ENCODE measurements around the gene RNU6-9. TPM values are rescaled to one million over a fixed set of nuclear protein-coding genes. Genes with fewer than 3 reads are reported as not detected.
"Not testable (repeated sequence)": the region's sequence is repeated elsewhere in the genome, so short reads cannot be mapped to it uniquely, and the experiment has no call there.

Gene RNU6-9
- total and polyA plus RNA-seq, 2 of the 13 experiments (the other 11 are each of a cell fraction or from before 2014, with no cell fraction given), result under 0.01 TPM; not detected in 1

GRCh38 chr19:891421-892200 is 1.7 kb upstream of the RNU6-9 start:
- H3K4me1 ChIP-seq (ENCODE audit: insufficient read depth, low read length); DNase-seq (ENCODE audit: low spot score); ATAC-seq; H4K20me1 ChIP-seq (ENCODE audit: insufficient read depth, low read length); intact Hi-C loops (cut with micrococcal nuclease; ENCODE audit: unreplicated experiment); H3K27ac ChIP-seq (ENCODE audit: extremely low read length, insufficient read depth, low read length); POLR2A ChIA-PET; H3K27me3 ChIP-seq (ENCODE audit: control insufficient read depth in 1 of 2, insufficient read depth in 2 of 2, low read length in 2 of 2); in situ Hi-C loops (cut with HindIII; ENCODE audit: extremely low pct_ligation_motif_present, low pct_unique_long_range_greater_than_20kb); H3K9me3 ChIP-seq (ENCODE audit: low read length); H2AFZ ChIP-seq (ENCODE audit: low read length); CTCF ChIA-PET (ENCODE audit: low intra/inter-chr PET ratio, low total read pairs); FAIRE-seq; BruUV-seq (replicated peaks): not testable (repeated sequence)
- Histone ChIP-seq H3K36me3 (replicated peaks in 1 of 2; ENCODE audit: control insufficient read depth in 1 of 2, insufficient read depth in 2 of 2, low read length in 2 of 2) (peaks cover 10 to 25% of the 10 kb centered on the region in 2 experiments; a peak in 4 of 5 replicates), H3K79me2 (ENCODE audit: insufficient read depth, low read length) (peaks cover 10% of the 10 kb centered on the region), H3K9ac (ENCODE audit: insufficient read depth, low read depth, low read length) (peak overlapping the region; percentile 92), H3K4me3 (replicated peaks in 1 of 3; ENCODE audit: insufficient read depth in 1 of 3, low read depth in 2 of 3, low read length in 3 of 3) (peak overlapping the region; percentile 87 to 98 (median 91)), H3K4me2 (ENCODE audit: low read depth, low read length) (peak overlapping the region; percentile 78)
- 95% methylated on average over 49 of the region's 50 CpGs for WGBS (ENCODE audit: low lambda C conversion rate)
- 0 out of 2 replicates have a peak, but pooled peaks have one; percentile 49 for TF ChIP-seq RBFOX2 (IDR thresholded peaks at IDR 0.05; ENCODE audit: low read depth, low read length)

- Histone ChIP-seq H3K9ac (ENCODE audit: insufficient read depth, low read depth, low read length) (peak overlapping the region; percentile 92), H3K9me3 (ENCODE audit: low read length) (no peaks in the 10 kb centered on the region), H3K4me1 (ENCODE audit: insufficient read depth, low read length) (peaks cover under 1% of the 10 kb centered on the region; the same call in 1 of the 2 replicates), H3K27ac (ENCODE audit: extremely low read length, insufficient read depth, low read length) (peak overlapping the region; percentile 43), H2AFZ (ENCODE audit: low read length) (no peak overlapping the region), H3K79me2 (ENCODE audit: insufficient read depth, low read length) (peaks cover 10% of the 10 kb centered on the region), H3K4me2 (ENCODE audit: low read depth, low read length) (peak overlapping the region; percentile 78), H4K20me1 (ENCODE audit: insufficient read depth, low read length) (no peaks in the 10 kb centered on the region; the same call in 1 of the 2 replicates), H3K27me3 (ENCODE audit: control insufficient read depth in 1 of 2, insufficient read depth in 2 of 2, low read length in 2 of 2) (no peaks in the 10 kb centered on the region), H3K36me3 (replicated peaks in 1 of 2; ENCODE audit: control insufficient read depth in 1 of 2, insufficient read depth in 2 of 2, low read length in 2 of 2) (peaks cover 10 to 26% of the 10 kb centered on the region in 2 experiments; a peak in 4 of 5 replicates), H3K4me3 (replicated peaks in 1 of 3; ENCODE audit: insufficient read depth in 1 of 3, low read depth in 2 of 3, low read length in 3 of 3) (peak overlapping the region; percentile 87 to 98 (median 91))
- BruUV-seq (replicated peaks), result no TSS peak
- in situ Hi-C loops (cut with HindIII; ENCODE audit: extremely low pct_ligation_motif_present, low pct_unique_long_range_greater_than_20kb), result no loop called here
- intact Hi-C loops (cut with micrococcal nuclease; ENCODE audit: unreplicated experiment), result no loop called here
- WGBS (ENCODE audit: low lambda C conversion rate), result 8% methylated on average over 21 of the region's 27 CpGs
- CTCF ChIA-PET (ENCODE audit: low intra/inter-chr PET ratio, low total read pairs), result no interaction called here
- POLR2A ChIA-PET, result interaction anchor here (1.0 to 1.1 kb wide), 4 partner anchors 12 to 26 kb away, joined by 3 to 4 read pairs (median 4); partner anchors contain the start of gene KISS1R
- ATAC-seq (no peak), DNase-seq (ENCODE audit: low spot score) (no peak), FAIRE-seq (no peak)
- TF ChIP-seq YEATS4 (CRISPR knock-in tag; IDR thresholded peaks at IDR 0.05; ENCODE audit: borderline replicate concordance) (no peak), JDP2 (CRISPR knock-in tag; IDR thresholded peaks at IDR 0.05; ENCODE audit: borderline replicate concordance) (no peak), ZNF614 (CRISPR knock-in tag; IDR thresholded peaks at IDR 0.05; ENCODE audit: borderline replicate concordance) (no peak), ISX (CRISPR knock-in tag; conservative IDR thresholded peaks at IDR 0.05) (no peak), ZNF510 (CRISPR knock-in tag; IDR thresholded peaks at IDR 0.05; ENCODE audit: low read depth) (no peak), FOXM1 (CRISPR knock-in tag; IDR thresholded peaks at IDR 0.05) (no peak), HOXA5 (CRISPR knock-in tag; IDR thresholded peaks at IDR 0.05) (no peak), CCDC6 (CRISPR knock-in tag; IDR thresholded peaks at IDR 0.05) (0 out of 2 replicates have a peak, but pooled peaks have one; percentile 16)
These were observed 916 bp upstream of the RNU6-9 start for GRCh38 chr19:892243-892893.

Data from HepG2 (cell line).